ENCODE data around the gene ATP11C.

ATP11C gene

DNA sequence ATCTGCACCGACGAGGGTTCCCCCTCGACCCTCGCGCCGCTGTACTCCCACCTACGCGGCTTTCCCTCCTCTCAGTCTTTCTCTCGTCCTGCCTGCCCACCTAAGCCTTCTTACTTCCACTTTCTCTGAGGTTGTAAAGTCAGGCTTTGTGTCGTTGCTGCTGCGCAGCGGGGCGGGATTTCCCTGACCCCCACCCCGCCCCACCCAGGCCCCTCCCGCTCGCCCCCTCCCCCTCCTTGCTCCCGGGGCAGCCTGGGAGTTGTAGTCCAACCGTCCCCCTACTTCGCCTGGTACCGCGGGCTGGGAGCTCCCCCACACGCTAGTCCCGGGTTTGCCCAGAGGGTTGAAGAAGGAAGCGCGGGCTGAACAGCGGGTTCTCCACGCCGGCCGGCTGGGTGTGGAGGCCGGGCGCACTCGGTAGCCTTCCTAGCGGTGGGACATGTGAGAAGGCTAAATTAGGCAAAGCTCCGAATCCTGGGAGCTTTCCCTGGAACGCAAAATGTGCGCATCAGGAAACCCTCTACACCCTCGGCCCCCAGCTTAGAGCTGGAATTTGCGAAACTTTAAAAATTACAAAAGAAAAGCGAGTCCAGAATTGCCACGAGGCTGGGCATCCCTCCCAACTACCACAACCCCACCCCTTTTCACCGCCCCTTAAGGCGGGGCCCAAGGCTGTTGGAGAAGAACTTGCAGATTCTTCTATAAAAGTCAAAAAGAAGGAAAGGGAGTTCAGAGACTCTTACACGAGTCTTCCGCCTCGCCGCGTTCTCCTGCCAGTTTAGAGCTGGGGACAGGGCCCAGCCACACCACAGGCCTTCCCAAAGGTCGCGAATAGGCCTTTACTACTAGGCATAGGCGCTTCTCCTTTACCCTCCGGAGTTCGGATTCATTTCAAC lies at the start of gene ATP11C:
ATP11C (minus strand) TSS at position 153 of the 896 bp plus-strand sequence. CDS start 1,011 bp downstream, outside the sequence.
- Histone ChIP-seq H3K27me3 (replicated peaks; ENCODE audit: control insufficient read depth, insufficient read depth, low read length) (no peaks in the 10 kb centered on the region), H3K36me3 (ENCODE audit: control insufficient read depth, insufficient read depth, low read length) (no peaks in the 10 kb centered on the region; the same call in 1 of the 2 replicates), H3K4me3 (replicated peaks; ENCODE audit: low read depth, low read length) (peak within 1 kb of the TSS; percentile 73)
- peak; percentile 86 for DNase-seq (ENCODE audit: extremely low read depth, insufficient read length)
- TF ChIP-seq, protein P1, sequence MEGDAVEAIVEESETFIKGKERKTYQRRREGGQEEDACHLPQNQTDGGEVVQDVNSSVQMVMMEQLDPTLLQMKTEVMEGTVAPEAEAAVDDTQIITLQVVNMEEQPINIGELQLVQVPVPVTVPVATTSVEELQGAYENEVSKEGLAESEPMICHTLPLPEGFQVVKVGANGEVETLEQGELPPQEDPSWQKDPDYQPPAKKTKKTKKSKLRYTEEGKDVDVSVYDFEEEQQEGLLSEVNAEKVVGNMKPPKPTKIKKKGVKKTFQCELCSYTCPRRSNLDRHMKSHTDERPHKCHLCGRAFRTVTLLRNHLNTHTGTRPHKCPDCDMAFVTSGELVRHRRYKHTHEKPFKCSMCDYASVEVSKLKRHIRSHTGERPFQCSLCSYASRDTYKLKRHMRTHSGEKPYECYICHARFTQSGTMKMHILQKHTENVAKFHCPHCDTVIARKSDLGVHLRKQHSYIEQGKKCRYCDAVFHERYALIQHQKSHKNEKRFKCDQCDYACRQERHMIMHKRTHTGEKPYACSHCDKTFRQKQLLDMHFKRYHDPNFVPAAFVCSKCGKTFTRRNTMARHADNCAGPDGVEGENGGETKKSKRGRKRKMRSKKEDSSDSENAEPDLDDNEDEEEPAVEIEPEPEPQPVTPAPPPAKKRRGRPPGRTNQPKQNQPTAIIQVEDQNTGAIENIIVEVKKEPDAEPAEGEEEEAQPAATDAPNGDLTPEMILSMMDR (IDR thresholded peaks at IDR 0.05; ENCODE audit: insufficient read depth, low read length, poor library complexity, severe bottlenecking), result peak; percentile 23

DNA sequence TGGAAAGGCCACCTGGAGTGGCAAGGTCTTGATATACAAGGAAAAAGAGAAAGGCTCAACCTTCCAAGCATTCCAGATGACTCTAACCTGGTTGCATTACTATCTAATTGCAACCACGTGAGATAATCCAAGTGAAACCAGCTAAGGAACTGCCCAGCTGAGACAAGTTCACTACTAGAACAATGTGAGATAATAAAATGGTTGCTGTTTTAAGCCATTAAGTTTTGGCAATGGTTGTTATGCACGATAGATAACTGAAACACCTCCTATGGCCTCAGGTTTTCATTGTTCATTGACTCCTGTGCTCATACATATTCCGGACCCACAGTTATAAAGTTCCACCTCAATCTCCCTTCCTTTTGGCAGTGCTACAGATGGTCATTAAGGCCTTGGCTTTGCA lies 41.6 kb upstream of the ATP11C start:
- TF ChIP-seq, protein P1 (IDR thresholded peaks at IDR 0.05; ENCODE audit: insufficient read depth, low read length, poor library complexity, severe bottlenecking), result no peak
- DNase-seq (ENCODE audit: extremely low read depth, insufficient read length), result no peak
- no peaks in the 10 kb centered on the region for H3K27me3 ChIP-seq (replicated peaks; ENCODE audit: control insufficient read depth, insufficient read depth, low read length)
- no peaks in the 10 kb centered on the region for H3K36me3 ChIP-seq (ENCODE audit: control insufficient read depth, insufficient read depth, low read length)
- no peak overlapping the region for H3K4me3 ChIP-seq (replicated peaks; ENCODE audit: low read depth, low read length)

DNA sequence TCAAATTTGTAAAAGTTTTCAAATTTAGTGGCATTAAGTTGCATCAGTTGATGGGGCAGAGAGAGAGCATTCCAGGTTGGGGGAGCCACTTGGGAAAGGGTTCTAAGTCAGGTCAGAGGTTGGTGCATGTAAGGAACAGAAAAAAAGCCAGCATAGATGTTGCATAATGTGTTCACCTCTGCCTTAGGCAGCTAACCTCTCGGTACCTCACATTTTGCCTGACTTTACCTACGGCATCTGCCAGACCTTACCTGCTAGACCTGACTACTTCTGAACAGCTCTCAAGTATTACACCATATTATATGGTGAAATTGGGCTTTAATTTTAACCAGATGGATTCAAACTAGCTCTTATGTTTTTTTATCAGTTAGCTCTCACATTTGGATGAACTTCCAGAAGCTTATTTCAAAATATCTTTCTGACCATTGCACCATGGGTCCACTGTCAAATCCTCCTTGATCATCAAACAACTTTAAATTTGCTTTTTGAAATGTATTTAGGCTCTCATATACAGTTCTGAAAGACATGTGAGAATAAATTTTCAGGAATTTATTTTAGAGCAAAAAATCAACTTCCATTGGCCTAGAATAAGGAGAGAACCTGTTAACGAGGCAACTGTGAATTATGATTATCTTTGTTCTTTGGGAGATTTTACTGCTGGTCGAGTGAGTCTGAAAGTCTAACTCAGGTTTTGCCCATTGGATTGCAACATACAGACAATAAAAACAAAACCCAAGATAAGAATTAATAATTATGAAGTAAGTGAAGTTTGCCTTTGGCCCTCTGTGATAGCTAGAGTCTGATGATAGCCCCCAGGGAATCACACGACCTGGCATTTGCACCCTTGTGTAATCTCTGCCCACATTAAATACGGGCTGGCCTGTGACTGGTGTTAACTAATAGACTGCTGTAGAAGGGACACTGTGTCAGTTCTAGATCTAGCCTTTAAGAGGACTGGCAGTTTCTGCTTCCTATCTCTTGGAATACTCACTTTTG lies 40.1 kb upstream of the ATP11C start:
- H3K27me3 ChIP-seq (replicated peaks; ENCODE audit: control insufficient read depth, insufficient read depth, low read length), result no peaks in the 10 kb centered on the region
- TF ChIP-seq, protein P1 (IDR thresholded peaks at IDR 0.05; ENCODE audit: insufficient read depth, low read length, poor library complexity, severe bottlenecking), result no peak
- DNase-seq (ENCODE audit: extremely low read depth, insufficient read length), result no peak
- H3K36me3 ChIP-seq (ENCODE audit: control insufficient read depth, insufficient read depth, low read length), result no peaks in the 10 kb centered on the region
- no peak overlapping the region for H3K4me3 ChIP-seq (replicated peaks; ENCODE audit: low read depth, low read length)

DNA sequence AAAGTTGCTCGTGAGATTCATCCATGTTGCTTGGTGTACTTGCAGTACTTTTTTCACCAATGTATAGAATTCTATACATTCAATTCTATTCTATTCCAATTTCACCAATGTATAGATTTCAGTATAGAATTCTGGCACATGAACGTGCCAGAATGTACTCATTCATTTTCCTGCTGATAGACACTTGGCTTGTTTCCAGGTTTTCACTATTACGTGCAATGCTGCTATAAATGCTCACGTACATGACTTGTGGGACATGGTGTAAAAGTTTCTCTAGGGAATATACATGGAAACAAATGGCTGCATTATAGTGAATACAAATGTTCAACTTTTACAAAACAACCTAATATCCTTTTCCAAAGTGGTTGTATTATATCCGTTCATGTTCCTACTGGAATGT lies 39.3 kb upstream of the ATP11C start:
- no peaks in the 10 kb centered on the region for H3K36me3 ChIP-seq (ENCODE audit: control insufficient read depth, insufficient read depth, low read length)
- DNase-seq (ENCODE audit: extremely low read depth, insufficient read length), result no peak
- no peaks in the 10 kb centered on the region for H3K27me3 ChIP-seq (replicated peaks; ENCODE audit: control insufficient read depth, insufficient read depth, low read length)
- TF ChIP-seq, protein P1 (IDR thresholded peaks at IDR 0.05; ENCODE audit: insufficient read depth, low read length, poor library complexity, severe bottlenecking), result no peak
- no peak overlapping the region for H3K4me3 ChIP-seq (replicated peaks; ENCODE audit: low read depth, low read length)

DNA sequence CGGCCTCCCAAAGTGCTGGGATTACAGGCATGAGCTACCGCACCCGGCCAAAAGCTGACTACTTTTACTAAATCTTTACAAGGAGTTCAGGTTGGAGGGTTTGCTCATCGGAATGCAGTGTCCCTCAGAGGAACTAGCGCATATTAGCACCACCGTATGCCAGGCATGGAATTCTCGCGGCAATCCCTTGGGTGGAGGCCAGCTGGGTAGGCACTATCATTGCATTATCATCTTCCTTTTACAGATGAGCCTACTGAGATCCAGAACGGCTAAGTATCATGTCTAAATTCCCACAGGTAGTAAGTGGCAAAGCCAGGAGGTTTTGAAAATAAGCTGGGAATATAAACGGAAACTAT lies 38.5 kb upstream of the ATP11C start:
- DNase-seq (ENCODE audit: extremely low read depth, insufficient read length), result no peak
- Histone ChIP-seq H3K27me3 (replicated peaks; ENCODE audit: control insufficient read depth, insufficient read depth, low read length) (no peaks in the 10 kb centered on the region), H3K4me3 (replicated peaks; ENCODE audit: low read depth, low read length) (no peak overlapping the region), H3K36me3 (ENCODE audit: control insufficient read depth, insufficient read depth, low read length) (no peaks in the 10 kb centered on the region)
- TF ChIP-seq, protein P1 (IDR thresholded peaks at IDR 0.05; ENCODE audit: insufficient read depth, low read length, poor library complexity, severe bottlenecking), result no peak

Data from GM06990 (cell line).